ENCODE measurements around the gene FAM20A.

FAM20A gene

DNA sequence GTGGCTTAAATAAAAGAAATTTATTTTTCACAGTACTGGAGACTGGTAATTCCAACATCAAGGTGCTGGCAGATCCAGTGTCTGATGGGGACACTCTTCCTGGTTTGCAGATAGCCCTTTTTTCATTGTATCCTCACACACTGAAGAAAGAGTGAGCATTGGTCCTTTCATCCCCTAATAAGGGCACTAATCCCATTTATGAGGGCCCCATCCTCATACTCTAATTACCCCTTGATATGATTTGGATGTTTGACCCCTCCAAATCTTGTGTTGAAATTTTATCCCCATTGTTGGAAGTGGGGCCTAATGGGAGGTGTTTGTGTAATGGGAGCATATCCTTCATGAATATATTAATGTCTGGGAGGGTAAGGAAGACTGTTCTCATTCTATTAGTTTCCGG lies 9.4 kb upstream of the FAM20A start:
- DNase-seq (ENCODE audit: low read depth), result no peak

DNA sequence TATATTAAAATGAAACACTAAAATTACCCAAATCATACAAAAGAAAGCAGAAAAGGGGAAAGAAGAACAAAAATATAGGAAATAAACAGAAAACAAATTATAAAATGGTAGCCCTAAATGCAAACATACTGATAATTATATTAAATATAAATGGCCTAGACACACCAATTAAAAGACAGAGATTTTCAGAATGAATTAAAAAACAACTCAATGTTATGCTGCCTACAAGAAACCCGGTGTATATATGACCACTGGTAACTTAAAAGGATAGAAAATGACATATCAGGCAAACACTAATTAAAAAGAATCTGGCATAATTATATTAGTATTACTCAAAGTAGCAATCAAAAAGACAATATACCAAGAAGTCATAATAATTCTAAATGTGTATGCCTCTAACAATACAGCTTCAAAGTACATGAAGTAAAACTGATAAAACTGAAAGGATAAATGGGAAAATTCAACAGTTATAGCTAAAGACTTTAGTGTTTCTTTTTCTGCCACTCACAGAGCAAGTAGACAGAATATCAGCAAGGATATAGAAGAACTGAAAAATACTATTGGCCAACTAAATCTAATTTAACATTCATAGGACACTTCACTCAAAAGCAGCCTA lies 7.5 kb upstream of the FAM20A start:
- DNase-seq (ENCODE audit: low read depth), result no peak

DNA sequence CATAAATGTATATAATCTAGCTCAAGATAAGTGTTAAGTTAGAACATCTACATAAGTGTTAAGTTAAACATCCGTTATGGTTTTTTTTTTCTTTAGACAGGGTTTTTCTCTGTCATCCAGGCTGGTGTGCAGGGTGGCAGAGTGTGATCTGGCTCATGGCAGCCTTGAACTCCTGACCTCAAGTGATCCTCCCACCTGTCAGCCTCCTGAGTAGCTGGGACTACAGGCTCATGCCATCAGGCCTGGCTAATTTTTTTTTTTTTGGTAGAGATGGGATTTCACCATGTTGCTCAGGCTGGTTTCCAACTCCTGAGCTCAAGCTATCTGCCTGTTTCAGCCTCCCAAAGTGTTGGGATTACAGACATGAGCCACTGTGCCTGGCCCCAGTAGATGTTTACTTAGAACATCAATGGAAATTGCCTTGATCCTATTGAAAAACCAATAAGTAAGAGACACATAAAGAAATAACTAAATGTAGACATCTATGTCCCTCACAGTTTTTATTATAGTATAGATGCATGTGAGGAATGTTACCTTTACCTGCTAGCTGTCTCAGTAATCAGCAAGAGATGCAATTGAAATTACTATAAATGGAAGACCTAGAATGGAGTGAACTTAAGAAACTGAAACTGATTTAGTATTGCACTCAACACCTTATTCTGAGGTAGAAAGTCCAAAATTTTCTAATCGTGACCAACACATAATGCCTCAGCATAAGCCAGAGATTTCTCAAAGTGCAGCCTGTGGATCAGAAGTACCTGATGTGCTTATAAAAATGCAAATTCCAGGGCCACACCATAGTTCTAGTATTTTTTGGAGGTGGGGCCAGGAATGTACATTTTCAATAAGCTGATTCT lies 5.5 kb upstream of the FAM20A start:
- DNase-seq (ENCODE audit: low read depth), result no peak

DNA sequence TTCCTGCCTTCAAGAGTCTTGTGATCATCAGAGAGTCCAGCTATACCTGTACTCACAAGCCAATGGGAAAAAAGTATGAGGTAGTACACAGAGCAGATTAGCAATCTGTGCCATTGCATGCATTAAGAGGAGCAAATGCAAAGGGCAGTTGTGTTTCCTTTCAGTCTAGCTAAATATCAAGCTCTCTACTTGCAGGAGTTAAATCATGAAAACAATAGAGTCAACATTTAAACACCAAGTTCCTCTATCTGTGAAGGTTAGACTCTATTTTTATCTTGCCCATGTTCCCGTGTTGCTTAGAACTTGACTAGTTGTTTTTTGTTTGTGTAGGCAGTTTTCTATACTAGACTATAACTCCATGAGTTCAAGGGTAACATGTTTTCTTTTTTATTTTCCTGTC lies 4.7 kb upstream of the FAM20A start:
- DNase-seq (ENCODE audit: low read depth), result no peak

DNA sequence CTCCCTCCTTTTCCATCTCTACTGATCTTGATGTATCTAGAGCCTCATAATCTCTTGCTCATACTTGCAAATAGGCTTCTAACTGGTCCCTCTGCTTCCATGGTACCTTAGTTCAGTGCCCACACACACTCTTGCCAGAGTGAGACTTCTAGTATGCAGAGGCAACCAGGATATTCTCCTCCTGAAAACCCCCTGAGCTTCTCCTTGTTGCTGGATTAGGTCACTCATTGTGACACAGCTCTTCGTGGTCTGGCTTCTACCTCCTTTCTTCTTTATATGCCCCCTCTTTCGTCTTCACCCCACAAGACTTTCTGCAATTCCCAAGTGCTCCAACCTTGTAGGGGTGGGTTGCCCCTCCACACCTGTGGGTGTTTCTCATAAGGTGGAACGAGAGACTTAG lies 2.5 kb upstream of the FAM20A start:
- DNase-seq (ENCODE audit: low read depth), result no peak

DNA sequence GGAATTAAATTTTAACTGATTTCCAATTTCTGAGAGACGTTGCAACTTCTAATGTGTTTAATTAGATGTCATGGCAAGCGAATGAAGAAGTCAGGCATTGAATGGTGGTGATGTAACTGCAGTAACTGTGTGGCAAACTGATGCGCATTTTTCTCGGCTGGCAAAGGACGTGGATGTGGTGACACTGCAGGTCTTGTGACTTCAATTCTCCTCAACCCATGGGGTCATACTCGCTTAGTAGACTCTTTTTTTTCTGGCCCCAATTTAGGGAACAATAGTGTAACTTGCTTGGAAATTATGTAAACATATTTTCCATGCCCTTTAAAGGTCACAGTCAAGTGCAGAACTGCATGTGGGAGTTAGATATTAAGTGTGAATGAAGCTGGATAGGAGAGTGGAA lies 1.9 kb upstream of the FAM20A start:
- DNase-seq (ENCODE audit: low read depth), result no peak

DNA sequence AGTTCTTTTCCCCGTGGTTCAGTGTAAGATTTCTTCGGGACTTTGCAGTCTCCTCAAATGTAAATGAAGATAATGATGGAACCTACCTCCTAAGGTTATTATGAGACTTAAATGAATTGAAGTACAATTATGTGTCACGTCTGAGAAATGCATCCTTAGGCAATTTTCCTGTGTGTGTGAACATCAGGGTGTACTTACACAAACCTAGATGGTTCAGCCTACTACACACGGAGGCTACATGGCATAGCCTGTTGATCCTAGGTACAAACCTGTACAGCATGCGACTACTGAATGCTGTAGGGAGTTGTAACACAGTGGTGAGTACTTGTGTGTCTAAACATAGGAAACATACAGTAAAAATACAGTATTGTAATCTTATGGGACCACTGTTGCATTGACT lies 1.1 kb upstream of the FAM20A start:
- no peak for DNase-seq (ENCODE audit: low read depth)

DNA sequence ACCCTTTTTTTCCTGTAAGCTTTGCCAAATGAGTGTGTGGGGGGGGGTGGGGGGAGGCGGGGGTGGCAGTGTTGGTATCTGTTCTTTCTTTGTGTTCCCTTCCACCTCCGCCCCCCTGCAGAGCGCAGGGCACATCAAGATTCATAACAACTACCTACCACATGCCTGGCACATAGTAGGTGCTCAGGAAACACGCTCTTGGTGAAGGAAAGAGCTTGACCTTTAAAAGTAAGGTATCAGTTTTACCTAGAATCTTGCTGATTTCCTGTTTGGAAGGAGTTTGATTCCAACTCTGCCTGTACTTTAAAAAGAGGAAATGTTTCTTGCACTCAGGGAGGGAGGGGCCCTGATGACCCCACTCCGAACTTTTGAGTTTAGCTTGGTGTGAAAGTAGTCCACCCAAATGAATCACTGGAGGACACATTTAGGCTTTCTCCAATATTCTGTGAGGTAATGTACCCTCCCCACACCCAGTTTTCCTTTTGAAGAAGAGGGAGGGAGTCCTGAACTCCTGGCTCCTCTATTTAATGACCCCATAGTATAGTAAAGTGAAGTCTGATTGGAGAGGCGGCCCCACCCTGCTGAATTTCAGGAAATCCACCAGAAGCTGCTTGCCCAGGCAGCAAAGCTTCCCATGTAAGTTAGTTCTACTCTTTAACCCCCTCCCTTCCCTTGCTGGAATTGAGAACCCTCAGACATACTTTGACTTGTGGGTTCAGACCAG lies 560 bp upstream of the FAM20A start:
- DNase-seq (ENCODE audit: low read depth), result no peak

DNA sequence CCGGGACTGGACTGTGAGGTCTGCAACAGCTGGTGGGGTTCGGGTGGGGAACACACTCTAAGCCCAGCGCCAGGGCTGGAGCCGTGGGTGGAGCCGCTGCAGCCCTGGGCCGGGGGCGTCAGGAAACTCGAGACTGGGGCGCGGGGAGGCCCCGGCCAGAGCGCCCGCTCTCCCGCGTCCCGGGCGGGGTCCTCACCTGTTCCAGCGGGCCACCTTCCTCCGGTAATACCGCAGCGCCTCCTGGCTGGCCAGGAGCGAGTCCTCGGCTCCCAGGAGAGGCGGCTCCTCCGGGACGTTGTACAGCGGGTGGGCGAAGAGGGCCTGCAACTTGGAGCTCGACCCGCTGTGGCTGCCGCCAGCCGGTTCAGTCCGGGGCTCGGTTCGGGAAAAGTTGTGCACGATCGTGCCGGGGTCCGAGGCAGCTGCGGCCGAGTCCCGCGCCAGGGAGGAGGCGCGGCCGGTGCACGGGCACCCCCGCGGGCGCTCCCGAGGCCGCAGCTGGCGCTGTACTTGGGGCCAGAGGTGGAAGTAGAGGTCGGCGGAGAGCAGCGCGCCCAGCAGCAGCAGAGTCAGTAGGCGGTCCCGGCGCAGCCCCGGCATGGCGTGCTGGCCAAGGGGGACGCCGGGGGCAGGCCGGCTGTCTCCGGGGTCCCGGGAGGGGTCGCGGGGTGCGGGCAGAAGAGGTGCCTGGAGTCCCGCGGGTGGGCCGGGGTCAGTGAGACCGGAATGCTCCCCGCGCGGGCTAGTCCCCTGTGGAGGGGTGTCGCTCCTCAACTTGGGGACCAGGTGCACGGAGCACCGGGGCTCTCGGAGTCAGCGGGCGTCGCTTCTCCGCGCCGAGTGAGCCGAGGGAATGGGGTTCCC lies 868 bp downstream of the FAM20A start:
- no peak for DNase-seq (ENCODE audit: low read depth)

DNA sequence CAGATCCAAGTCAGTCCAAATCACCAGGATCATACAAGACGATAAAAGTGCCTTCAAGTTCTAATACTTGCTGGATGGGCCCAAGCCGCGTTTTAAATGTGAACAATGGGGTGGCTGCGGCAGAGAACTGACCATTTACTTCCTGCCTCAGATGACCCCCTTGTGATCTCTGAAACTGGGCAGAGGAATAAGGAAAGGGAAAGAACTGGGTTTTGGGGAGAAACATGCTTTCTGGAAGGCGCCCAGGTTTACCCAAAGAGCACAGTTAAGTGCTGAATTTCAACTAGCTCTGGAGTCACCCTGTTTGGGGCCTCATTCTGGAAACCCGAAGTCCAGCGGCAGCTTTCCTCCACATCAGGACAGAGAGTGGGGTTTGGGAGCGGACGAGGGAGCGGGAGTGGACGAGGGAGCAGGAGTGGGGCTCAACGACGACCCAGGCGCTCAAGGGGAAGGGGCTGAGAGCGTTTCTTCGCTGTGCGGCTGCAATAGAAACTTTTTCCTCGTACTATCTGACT lies 1.6 kb downstream of the FAM20A start:
- no peak for DNase-seq (ENCODE audit: low read depth)

DNA sequence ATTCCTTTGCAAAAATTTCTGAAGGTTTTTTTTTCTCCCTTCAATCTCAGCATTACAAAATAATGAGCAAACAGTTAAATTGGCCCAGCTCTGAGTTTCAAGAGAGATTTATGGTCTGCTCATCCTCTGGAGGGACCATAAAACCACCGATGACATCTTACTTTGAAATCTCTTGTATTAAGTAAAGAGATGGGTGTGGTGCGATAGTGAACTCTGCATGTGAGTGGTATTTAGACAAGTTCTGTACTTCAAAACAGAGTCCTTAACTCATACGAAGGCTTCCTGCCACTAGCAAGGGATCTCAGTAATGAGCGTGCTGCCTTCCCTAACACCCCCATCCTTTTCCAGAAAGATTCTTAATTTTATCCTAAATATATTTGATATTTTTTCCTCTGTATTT lies 2.1 kb downstream of the FAM20A start:
- no peak for DNase-seq (ENCODE audit: low read depth)

DNA sequence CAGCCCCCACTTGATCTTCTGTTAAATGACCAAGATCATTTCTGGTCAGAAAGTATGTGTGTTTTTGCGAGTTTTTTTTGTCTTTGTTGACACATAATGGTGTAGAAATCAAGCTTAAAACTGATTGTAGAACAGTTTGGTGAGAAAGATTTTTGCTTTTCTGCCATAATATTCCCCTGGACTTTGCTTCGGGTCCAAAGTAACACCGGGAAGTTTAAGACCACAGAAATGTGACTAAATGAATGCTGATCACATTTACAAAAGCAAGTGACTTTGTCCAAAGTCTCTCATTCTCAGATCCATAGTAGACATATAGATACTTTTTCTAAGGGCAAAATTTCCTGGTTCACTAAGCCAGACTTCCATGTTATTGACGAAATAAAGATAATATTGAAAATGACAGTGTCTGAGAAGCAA lies 2.6 kb downstream of the FAM20A start:
- no peak for DNase-seq (ENCODE audit: low read depth)

DNA sequence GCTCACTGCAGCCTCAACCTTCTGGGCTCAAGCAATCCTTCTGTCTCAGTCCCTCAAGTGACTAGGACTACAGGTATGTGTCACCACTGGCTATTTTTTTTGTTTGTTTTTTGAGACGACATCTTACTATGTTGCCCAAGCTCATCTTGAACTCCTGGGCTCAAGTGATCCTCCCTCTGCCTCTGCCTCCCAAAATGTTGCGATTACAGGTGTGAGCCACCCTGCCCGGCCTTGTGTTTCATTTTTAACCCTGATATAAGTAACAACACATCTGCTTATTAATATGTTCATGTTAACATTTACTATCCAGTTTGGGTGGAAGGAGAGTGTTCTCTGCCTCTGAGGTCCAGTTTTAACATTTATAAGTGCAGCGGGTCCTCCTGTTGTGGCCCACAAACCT lies 3.1 kb downstream of the FAM20A start:
- no peak for DNase-seq (ENCODE audit: low read depth)

DNA sequence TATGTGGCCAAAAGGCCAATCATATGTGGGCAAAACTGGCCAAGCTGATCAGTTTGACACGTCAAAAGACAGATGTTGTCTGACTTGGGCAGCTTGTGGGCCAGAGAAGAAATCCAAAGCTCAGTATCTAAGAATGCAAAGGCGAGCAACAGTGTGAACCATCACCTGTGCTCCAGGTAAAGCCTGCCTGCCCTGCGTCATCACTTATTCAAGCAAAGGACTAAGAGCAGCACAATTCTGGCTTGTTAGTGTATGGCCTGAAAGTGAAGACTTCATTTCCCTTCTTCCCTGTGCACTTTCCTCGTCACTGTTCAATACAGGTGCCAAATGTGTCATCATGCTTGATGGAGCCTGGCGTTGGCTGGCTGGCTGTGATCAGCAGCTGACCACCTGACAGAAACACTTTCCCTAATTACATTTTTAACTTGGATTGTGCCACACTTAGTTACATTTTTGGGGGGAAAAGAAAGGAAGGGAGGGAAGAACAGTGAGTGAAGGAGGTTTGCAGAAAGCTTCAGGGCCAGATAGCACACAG lies 4.7 kb downstream of the FAM20A start:
- DNase-seq (ENCODE audit: low read depth), result no peak

DNA sequence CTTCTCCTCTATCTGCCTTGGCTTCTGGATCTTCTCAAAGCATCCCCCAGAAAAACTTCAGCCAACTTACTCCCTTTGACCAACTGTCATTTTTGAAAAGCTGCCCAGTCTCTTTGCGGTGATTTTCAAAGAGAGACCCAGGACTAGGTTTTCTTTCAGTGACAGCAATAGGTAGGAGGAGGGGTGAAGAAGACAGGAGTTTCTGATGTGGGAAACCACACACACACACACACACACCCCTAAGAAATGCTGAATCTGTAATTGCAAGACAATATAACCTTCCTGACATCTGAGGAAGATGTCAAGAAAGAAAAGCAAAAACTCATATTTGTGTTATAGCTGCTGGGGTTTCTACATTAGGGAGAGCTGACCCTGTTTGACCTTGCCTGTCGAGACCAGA lies 5.2 kb downstream of the FAM20A start:
- DNase-seq (ENCODE audit: low read depth), result no peak

DNA sequence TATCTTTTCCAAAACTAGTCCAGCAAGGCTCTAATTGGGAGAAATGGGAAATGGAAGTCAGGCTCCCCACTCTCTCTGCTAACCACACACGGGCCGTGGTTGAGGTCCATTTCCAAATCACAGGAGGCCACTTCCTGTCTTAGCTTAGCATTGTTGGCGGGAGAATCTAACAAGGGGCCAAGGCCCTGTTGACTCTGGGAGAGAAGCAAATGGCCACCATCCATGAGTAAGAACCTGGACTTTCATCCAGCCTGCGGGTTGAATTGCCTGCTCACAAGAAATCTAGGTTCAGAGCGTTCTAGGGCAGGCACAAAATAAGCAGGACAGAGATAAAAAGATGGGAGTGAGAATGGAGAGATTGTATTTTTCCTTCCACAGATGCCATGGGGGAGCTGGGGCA lies 5.7 kb downstream of the FAM20A start:
- DNase-seq (ENCODE audit: low read depth), result no peak

DNA sequence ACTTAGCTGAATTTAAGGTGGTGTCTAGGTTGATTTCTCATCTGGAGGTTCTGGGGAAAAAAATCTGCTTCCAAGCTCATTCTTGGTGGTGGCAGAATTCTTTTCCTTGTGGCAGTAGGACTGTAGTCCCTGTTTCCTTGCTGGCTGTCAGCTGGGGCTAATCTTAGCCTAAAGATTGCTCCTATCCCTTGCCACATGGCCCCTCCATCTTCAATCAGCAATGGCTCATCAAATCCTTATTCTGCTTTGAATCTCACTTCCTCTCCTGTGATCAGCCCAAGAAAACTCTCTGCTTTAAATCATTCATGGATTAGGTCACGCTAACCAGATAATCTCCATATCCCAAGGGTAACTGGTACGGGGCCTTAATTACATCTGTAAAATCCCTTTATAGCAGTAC lies 6.6 kb downstream of the FAM20A start:
- DNase-seq (ENCODE audit: low read depth), result no peak

DNA sequence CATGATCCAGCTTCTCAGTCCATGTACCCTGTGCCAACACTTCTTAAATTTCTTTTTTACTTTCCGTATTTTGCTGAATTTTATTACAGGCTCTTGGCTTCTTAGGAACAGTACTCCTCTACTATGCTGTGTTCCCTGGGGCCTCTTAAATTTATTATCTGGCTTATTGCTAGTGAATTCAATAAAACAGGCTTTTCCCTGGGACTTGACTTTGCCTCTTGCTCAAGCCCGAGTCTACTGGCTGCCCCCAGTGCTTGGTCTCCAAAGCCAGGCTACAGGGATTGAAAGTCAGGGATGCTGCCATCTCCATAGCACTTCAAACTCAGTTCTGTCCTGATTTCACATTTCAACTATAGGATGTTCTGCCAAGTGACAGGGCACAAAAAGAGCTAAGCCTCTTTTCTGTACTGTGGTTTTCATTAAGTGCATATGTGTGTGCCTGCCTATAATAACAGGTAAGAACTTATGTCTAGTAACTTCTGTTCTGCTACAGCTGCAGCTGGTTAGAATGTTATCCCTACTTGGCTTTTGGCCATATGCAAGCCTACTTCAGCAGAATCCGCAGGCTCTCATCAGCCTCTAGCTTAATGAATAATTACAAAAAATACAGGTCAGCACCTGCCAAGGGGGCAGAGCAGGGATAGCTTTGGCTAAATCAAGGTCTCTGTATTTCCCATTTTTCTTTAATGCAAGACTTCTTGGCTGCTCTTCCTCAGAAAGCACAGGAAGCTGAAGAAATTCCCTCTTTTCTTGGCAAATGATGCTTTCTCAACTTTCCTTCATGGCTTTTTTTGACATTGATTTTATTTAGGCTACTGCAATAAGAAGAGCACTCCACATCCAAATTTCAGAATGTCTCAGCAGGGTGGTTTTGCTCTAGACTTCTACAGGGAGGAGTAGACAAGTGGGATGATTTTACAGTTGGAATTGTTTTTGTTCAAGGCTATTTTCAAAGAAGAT lies 8.2 kb downstream of the FAM20A start:
- DNase-seq (ENCODE audit: low read depth), result no peak

DNA sequence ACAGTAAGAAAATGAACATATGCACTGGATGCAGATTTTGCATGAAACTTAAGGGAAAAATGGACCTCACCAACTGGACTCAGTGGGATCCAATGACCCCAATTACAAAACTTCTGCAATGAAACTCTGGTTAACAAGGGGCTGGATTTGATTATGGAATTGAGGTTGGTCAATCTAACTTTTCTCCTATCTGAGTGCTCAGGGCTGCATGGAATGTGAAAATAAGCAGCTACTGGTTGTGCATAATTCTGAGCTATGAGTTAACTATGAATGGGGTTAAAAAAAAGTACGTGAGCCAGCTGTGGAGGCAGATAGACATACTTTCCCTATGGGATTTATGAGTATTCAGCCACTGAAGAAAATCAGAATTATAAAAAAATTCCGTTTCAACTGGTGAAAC lies 9.2 kb downstream of the FAM20A start:
- no peak for DNase-seq (ENCODE audit: low read depth)

DNA sequence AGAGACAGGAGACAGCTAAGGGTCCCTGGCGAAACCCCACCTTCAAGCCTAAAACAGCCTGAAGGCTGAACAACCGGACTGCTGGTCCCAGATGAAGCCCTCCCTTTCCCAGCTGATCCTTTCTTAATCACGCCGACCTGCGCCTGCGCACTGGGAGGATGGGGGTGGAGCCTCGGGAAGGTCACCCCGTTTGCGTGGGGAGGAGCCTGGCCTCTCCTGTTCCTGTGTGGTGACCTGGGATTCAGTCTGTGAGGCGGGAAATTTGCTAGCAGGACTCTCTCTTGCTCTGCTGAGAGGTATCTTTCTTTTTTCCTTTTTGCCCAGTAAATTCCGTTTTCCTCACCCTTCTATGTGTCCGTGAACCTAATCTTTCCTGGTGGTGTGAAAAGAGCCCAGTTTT lies 9.6 kb downstream of the FAM20A start:
- DNase-seq (ENCODE audit: low read depth), result no peak

DNA sequence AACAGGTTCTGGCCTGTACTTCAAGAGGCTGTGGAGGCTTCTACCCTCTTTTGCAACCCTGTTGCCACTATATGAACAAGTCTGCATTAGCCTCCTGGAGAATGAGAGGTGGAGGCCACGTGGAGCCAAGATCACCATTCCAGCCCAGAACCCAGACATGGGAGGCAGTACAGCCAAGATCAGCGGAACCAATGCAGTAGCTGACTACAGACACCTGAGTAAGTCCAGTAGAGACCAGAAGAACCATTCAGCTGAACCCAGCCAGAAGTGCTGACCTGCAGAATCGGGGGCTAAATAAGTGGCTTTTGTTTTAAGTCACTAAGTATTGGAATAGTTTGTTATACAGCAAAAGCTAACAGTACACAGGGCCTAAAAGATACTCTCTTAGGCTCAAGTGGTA lies 12.1 kb downstream of the FAM20A start:
- no peak for DNase-seq (ENCODE audit: low read depth)
